GM23338 (cell line): ENCODE results near the gene XKR7. TPM values are rescaled to one million over a fixed set of nuclear protein-coding genes. Genes with fewer than 3 reads are reported as not detected.

Experiments
- ATAC-seq: fragments of 200-7000 bp; cut with Tn5 transposase; 3 replicates; pipeline ENCODE4 v1.9.1; 2020
- DNase-seq: peaks from one replicate; pipeline ENCODE4 v3.0.0-alpha.2; 2015; ENCODE audit warnings: low spot score
- H2AFZ ChIP-seq: fragments of 200-600 bp; sonication (generic); 2 replicates; pipeline ENCODE4 v1.8.0; 2016; ENCODE audit warnings: antibody characterized with exemption, mild to moderate bottlenecking, moderate library complexity
- H3F3A ChIP-seq: fragments of 200-600 bp; sonication (generic); replicated peaks from 2 replicates; pipeline ENCODE4 v1.8.0; 2017; ENCODE audit warnings: antibody characterized with exemption, mixed run types, low read depth
- H3K27ac ChIP-seq: fragments of 200-600 bp; sonication (generic); 2 replicates; pipeline ENCODE4 v1.6.1; 2016; ENCODE audit warnings: low read depth
- H3K27me3 ChIP-seq: fragments of 200-600 bp; sonication (generic); 2 replicates; pipeline ENCODE4 v1.8.0; 2016; ENCODE audit warnings: mild to moderate bottlenecking, mixed run types, moderate library complexity; ENCODE audit not compliant: insufficient read depth
- H3K36me3 ChIP-seq: fragments of 200-600 bp; sonication (generic); 2 replicates; pipeline ENCODE4 v1.8.0; 2016; ENCODE audit warnings: mild to moderate bottlenecking; ENCODE audit not compliant: insufficient read depth
- H3K4me1 ChIP-seq: fragments of 200-600 bp; sonication (generic); 2 replicates; pipeline ENCODE4 v1.8.0; 2016; ENCODE audit warnings: mild to moderate bottlenecking, moderate library complexity; ENCODE audit not compliant: insufficient read depth
- H3K4me2 ChIP-seq: fragments of 200-600 bp; sonication (generic); 2 replicates; pipeline ENCODE4 v1.7.1; 2017; ENCODE audit warnings: mixed run types
- H3K4me3 ChIP-seq: fragments of 200-600 bp; sonication (generic); 2 replicates; pipeline ENCODE4 v1.6.1; 2016; ENCODE audit warnings: mixed run types
- H3K79me2 ChIP-seq: fragments of 200-600 bp; sonication (generic); replicated peaks from 2 replicates; pipeline ENCODE4 v1.8.0; 2017; ENCODE audit warnings: mild to moderate bottlenecking; ENCODE audit not compliant: insufficient read depth
- H3K9me2 ChIP-seq: fragments of 200-600 bp; sonication (generic); 2 replicates; pipeline ENCODE4 v1.8.0; 2017; ENCODE audit not compliant: insufficient read depth
- H4K20me1 ChIP-seq: fragments of 200-600 bp; sonication (generic); replicated peaks from 2 replicates; pipeline ENCODE4 v1.8.0; 2017; ENCODE audit warnings: mild to moderate bottlenecking; ENCODE audit not compliant: insufficient read depth
- H3K27ac Mint-ChIP-seq: 2 replicates; pipeline ENCODE4 v1.8.0; 2020; ENCODE audit warnings: inconsistent platforms, mild to moderate bottlenecking, moderate library complexity, mixed read lengths
- H3K27me3 Mint-ChIP-seq: 3 replicates; pipeline ENCODE4 v1.8.0; 2022; ENCODE audit warnings: low read depth, mild to moderate bottlenecking, moderate library complexity, mixed read lengths, inconsistent platforms; ENCODE audit not compliant: insufficient read depth, poor library complexity
- H3K36me3 Mint-ChIP-seq: 3 replicates; pipeline ENCODE4 v1.8.0; 2021; ENCODE audit warnings: low read depth, mild to moderate bottlenecking, inconsistent platforms, moderate library complexity, mixed read lengths
- H3K4me1 Mint-ChIP-seq: 3 replicates; pipeline ENCODE4 v1.8.0; 2020; ENCODE audit warnings: mild to moderate bottlenecking, inconsistent platforms, mixed read lengths
- H3K4me3 Mint-ChIP-seq: 3 replicates; pipeline ENCODE4 v1.8.0; 2021; ENCODE audit warnings: moderate library complexity, mild to moderate bottlenecking, inconsistent platforms, mixed read lengths
- H3K9me3 Mint-ChIP-seq: 3 replicates; pipeline ENCODE4 v1.8.0; 2020; ENCODE audit warnings: moderate library complexity, mild to moderate bottlenecking, inconsistent platforms, mixed read lengths
- CREB1 ChIP-seq: fragments of 250-450 bp; sonication (Bioruptor Pico); IDR thresholded peaks from 2 replicates; pipeline ENCODE4 v1.5.0; 2020; ENCODE audit warnings: low read depth, mild to moderate bottlenecking, moderate library complexity
- EZH2phosphoT487 ChIP-seq: fragments of 200-600 bp; sonication (generic); IDR thresholded peaks from one replicate; pipeline ENCODE4 v1.8.1; 2018; ENCODE audit warnings: antibody characterized with exemption; ENCODE audit not compliant: unreplicated experiment
- JUNB ChIP-seq: IDR thresholded peaks from one replicate; pipeline ENCODE4 v1.6.1; 2016; ENCODE audit warnings: antibody characterized with exemption; ENCODE audit not compliant: unreplicated experiment
- NANOG ChIP-seq: IDR thresholded peaks from 2 replicates; pipeline ENCODE4 v1.6.1; 2016; ENCODE audit warnings: antibody characterized with exemption, borderline replicate concordance
- POLR2AphosphoS5 ChIP-seq: IDR thresholded peaks from 2 replicates; pipeline ENCODE4 v1.6.1; 2016; ENCODE audit warnings: antibody characterized with exemption, low read depth
- STAT1 ChIP-seq: IDR thresholded peaks from one replicate; pipeline ENCODE4 v1.6.1; 2016; ENCODE audit warnings: antibody characterized with exemption; ENCODE audit not compliant: unreplicated experiment
- ZNF114 ChIP-seq: fragments of 250-450 bp; sonication (Bioruptor Pico); IDR thresholded peaks from 2 replicates; pipeline ENCODE4 v1.5.0; 2020; ENCODE audit warnings: mild to moderate bottlenecking, moderate library complexity
- ZNF331 ChIP-seq: fragments of 250-450 bp; sonication (Bioruptor Pico); IDR thresholded peaks from 2 replicates; pipeline ENCODE4 v1.5.0; 2020; ENCODE audit warnings: low read depth, mild to moderate bottlenecking, moderate library complexity
- polyA plus RNA-seq: library from polyadenylated mRNA; unstranded; fragments of >200 nt; fragmentation: Nextera tagmentation; extraction: Ambion mirVana; gene quantifications from 2 replicates; pipeline ENCODE4 v1.2.1, GENCODE V29; 2016
- total RNA-seq: library from RNA; depleted of rRNA; stranded (reverse); fragments of >200 nt; shearing (Covaris generic); gene quantifications from 2 replicates; pipeline ENCODE4 v1.2.3, GENCODE V29; 2014
- TF ChIP-seq, protein P1 (sequence below): IDR thresholded peaks from 2 replicates; pipeline ENCODE4 v1.6.1; 2016; ENCODE audit warnings: antibody characterized with exemption
- TF ChIP-seq, protein P2 (sequence below), 2 experiments: fragments of 200-600 bp in 1 of 2; sonication (generic) in 1 of 2; conservative IDR thresholded peaks; 2 replicates each; pipeline versions ENCODE4 v1.5.1 to v1.6.1; 2016 to 2017; ENCODE audit warnings: antibody characterized with exemption in 2 of 2, low read depth in 2 of 2, mild to moderate bottlenecking in 2 of 2, moderate library complexity in 1 of 2
- TF ChIP-seq, protein P3 (sequence below): IDR thresholded peaks from one replicate; pipeline ENCODE4 v1.6.1; 2018; ENCODE audit warnings: antibody characterized with exemption; ENCODE audit not compliant: unreplicated experiment

Gene XKR7
- total and polyA plus RNA-seq, 2 experiments from 2014 or later: 0.61 to 3.9 TPM

DNA sequence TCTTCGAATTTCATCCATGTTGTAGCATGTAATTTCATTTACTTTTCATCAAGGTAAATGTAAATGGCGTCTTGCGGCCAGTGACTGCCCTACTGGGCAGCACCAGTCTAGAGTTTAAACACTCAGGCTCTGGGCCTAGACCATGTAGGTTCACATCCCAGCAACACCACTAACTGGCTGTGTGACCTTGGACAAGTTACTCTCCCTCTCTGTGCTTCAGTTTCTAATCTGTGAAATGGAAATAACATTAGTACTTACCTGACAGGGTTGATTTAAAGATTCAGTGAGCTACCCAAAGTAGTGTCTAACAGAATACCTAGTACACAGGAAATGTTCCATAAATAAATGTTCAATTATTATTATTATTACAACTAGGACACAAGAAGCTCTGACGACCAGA, 45.4 kb upstream of the XKR7 start:
- no peaks in the 10 kb centered on the region for H3F3A ChIP-seq
- no peaks in the 10 kb centered on the region for H3K36me3 ChIP-seq
- Mint-ChIP-seq H3K4me3 (no peak overlapping the region), H3K27me3 (peaks cover 31% of the 10 kb centered on the region), H3K4me1 (peaks cover 31% of the 10 kb centered on the region), H3K9me3 (peaks cover 74% of the 10 kb centered on the region), H3K36me3 (no peaks in the 10 kb centered on the region; the same call in 2 of the 3 replicates), H3K27ac (no peak overlapping the region)
- DNase-seq (no peak), ATAC-seq (no peak)
- TF ChIP-seq, protein P1, sequence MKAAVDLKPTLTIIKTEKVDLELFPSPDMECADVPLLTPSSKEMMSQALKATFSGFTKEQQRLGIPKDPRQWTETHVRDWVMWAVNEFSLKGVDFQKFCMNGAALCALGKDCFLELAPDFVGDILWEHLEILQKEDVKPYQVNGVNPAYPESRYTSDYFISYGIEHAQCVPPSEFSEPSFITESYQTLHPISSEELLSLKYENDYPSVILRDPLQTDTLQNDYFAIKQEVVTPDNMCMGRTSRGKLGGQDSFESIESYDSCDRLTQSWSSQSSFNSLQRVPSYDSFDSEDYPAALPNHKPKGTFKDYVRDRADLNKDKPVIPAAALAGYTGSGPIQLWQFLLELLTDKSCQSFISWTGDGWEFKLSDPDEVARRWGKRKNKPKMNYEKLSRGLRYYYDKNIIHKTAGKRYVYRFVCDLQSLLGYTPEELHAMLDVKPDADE: no peak
- peaks cover 14% of the 10 kb centered on the region for H3K4me1 ChIP-seq
- H2AFZ ChIP-seq: no peak overlapping the region
- no peaks in the 10 kb centered on the region for H3K79me2 ChIP-seq
- no peaks in the 10 kb centered on the region for H4K20me1 ChIP-seq
- H3K9me2 ChIP-seq: no peaks in the 10 kb centered on the region
- H3K4me2 ChIP-seq: no peak overlapping the region
- H3K4me3 ChIP-seq: no peak overlapping the region
- no peak overlapping the region for H3K27ac ChIP-seq
- no peaks in the 10 kb centered on the region for H3K27me3 ChIP-seq

DNA sequence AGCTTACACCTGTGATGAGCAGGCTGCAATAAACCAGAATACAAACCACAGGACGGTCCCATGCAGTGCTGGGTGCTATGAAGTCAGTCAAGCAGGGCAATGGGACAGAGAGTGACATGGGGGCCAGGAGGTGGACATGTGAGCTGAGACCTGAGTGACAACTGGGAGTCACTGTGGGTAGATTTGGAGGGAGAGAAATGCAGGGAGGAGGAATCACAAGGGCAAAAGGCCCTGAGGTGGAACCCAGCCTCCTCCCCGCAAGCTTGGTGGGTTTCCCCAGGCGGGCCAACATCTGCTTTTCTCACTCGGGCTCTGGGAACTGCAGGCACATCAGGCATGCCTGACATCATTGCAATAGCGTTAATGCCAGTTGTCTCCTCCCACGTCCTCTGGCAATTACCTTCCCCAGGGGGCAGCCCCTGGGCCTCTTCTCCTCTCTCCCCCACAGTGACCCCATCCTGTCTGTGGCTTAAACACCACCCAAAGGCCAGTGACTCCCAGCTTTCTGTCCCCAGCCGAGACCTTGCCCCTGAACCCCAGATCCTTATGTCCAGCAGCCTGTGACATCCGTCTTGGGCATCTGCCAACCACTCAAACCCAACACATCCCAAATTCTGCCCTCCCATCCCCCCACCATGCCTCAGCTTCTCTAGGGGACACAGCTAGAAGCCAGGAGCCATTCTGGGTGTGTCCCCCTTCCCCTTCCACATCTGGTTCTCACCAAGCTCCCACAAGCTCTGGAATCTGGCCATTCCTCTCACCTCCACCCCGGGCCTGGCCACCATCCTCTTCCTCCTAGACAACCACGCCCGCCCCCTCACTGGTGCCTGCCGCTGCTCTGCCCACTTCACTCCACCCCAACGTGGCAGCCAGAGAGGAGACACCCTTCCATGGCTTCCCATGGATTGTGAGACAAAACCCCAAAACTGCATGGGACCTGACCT, 44.3 kb upstream of the XKR7 start:
- Mint-ChIP-seq H3K4me1 (peaks cover 26% of the 10 kb centered on the region), H3K27me3 (peaks cover 26% of the 10 kb centered on the region), H3K36me3 (no peaks in the 10 kb centered on the region; the same call in 2 of the 3 replicates), H3K27ac (no peak overlapping the region), H3K9me3 (peaks cover 70% of the 10 kb centered on the region), H3K4me3 (no peak overlapping the region)
- Histone ChIP-seq H3K36me3 (no peaks in the 10 kb centered on the region), H3K4me1 (peaks cover 14% of the 10 kb centered on the region), H4K20me1 (no peaks in the 10 kb centered on the region), H3K4me3 (no peak overlapping the region), H3K27ac (no peak overlapping the region), H3K4me2 (no peak overlapping the region), H3K79me2 (no peaks in the 10 kb centered on the region), H3K9me2 (no peaks in the 10 kb centered on the region), H3F3A (no peaks in the 10 kb centered on the region), H3K27me3 (no peaks in the 10 kb centered on the region), H2AFZ (peak overlapping the region; percentile 74)
- peak; percentile 30 for DNase-seq
- ATAC-seq: no peak
- no peak for TF ChIP-seq POLR2AphosphoS5
- TF ChIP-seq, protein P1: no peak
- no peak for TF ChIP-seq JUNB
- TF ChIP-seq, protein P2, sequence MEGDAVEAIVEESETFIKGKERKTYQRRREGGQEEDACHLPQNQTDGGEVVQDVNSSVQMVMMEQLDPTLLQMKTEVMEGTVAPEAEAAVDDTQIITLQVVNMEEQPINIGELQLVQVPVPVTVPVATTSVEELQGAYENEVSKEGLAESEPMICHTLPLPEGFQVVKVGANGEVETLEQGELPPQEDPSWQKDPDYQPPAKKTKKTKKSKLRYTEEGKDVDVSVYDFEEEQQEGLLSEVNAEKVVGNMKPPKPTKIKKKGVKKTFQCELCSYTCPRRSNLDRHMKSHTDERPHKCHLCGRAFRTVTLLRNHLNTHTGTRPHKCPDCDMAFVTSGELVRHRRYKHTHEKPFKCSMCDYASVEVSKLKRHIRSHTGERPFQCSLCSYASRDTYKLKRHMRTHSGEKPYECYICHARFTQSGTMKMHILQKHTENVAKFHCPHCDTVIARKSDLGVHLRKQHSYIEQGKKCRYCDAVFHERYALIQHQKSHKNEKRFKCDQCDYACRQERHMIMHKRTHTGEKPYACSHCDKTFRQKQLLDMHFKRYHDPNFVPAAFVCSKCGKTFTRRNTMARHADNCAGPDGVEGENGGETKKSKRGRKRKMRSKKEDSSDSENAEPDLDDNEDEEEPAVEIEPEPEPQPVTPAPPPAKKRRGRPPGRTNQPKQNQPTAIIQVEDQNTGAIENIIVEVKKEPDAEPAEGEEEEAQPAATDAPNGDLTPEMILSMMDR (conservative IDR thresholded peaks at IDR 0.05; ENCODE audit: low read depth in 2 of 2): no peak
- TF ChIP-seq ZNF114 (CRISPR knock-in tag): no peak
- TF ChIP-seq STAT1: no peak
- TF ChIP-seq, protein P3, sequence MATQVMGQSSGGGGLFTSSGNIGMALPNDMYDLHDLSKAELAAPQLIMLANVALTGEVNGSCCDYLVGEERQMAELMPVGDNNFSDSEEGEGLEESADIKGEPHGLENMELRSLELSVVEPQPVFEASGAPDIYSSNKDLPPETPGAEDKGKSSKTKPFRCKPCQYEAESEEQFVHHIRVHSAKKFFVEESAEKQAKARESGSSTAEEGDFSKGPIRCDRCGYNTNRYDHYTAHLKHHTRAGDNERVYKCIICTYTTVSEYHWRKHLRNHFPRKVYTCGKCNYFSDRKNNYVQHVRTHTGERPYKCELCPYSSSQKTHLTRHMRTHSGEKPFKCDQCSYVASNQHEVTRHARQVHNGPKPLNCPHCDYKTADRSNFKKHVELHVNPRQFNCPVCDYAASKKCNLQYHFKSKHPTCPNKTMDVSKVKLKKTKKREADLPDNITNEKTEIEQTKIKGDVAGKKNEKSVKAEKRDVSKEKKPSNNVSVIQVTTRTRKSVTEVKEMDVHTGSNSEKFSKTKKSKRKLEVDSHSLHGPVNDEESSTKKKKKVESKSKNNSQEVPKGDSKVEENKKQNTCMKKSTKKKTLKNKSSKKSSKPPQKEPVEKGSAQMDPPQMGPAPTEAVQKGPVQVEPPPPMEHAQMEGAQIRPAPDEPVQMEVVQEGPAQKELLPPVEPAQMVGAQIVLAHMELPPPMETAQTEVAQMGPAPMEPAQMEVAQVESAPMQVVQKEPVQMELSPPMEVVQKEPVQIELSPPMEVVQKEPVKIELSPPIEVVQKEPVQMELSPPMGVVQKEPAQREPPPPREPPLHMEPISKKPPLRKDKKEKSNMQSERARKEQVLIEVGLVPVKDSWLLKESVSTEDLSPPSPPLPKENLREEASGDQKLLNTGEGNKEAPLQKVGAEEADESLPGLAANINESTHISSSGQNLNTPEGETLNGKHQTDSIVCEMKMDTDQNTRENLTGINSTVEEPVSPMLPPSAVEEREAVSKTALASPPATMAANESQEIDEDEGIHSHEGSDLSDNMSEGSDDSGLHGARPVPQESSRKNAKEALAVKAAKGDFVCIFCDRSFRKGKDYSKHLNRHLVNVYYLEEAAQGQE: no peak
- TF ChIP-seq ZNF331 (CRISPR knock-in tag): no peak
- TF ChIP-seq EZH2phosphoT487: no peak
- TF ChIP-seq NANOG: no peak
- no peak for TF ChIP-seq CREB1
